DMS153 (cell line): Measurements from ENCODE around the gene ENAH.

Experiments
- DNase-seq: peaks from one replicate; lab custom pipeline; 2025; lab: John Stamatoyannopoulos, UW

ENAH gene

GRCh38 chr1:225453797-225454648, 198.9 kb downstream of the ENAH start:
- DNase-seq, result peak; percentile 91

- DNase-seq, result no peak
These were observed 200.9 kb downstream of the ENAH start for GRCh38 chr1:225451840-225452515.

- DNase-seq, result no peak
These were observed 201.6 kb downstream of the ENAH start for GRCh38 chr1:225451340-225451739.

- no peak for DNase-seq
These were observed 202.3 kb downstream of the ENAH start for GRCh38 chr1:225450491-225451191.

- no peak for DNase-seq
These were observed 203.1 kb downstream of the ENAH start for GRCh38 chr1:225449774-225450173.

GRCh38 chr1:225449261-225449660, 203.7 kb downstream of the ENAH start:
- DNase-seq, result no peak

- DNase-seq, result no peak
These were observed 204.6 kb downstream of the ENAH start for GRCh38 chr1:225448146-225448805.

GRCh38 chr1:225447650-225448089, 205.3 kb downstream of the ENAH start:
- DNase-seq, result no peak

- no peak for DNase-seq
These were observed 205.8 kb downstream of the ENAH start for GRCh38 chr1:225446981-225447615.

- no peak for DNase-seq
These were observed 206.3 kb downstream of the ENAH start for GRCh38 chr1:225446595-225446960.

- no peak for DNase-seq
These were observed 207.0 kb downstream of the ENAH start for GRCh38 chr1:225445639-225446594.

- peak; percentile 40 for DNase-seq
These were observed 210.8 kb downstream of the ENAH start for GRCh38 chr1:225442123-225442505.

- DNase-seq, result peak; percentile 57
These were observed 211.4 kb downstream of the ENAH start for GRCh38 chr1:225441314-225442122.

GRCh38 chr1:225440380-225441221, 212.3 kb downstream of the ENAH start:
- no peak for DNase-seq

GRCh38 chr1:225437710-225438437, 215.0 kb downstream of the ENAH start:
- no peak for DNase-seq
